ENCODE results near the gene SIPA1.

DNA sequence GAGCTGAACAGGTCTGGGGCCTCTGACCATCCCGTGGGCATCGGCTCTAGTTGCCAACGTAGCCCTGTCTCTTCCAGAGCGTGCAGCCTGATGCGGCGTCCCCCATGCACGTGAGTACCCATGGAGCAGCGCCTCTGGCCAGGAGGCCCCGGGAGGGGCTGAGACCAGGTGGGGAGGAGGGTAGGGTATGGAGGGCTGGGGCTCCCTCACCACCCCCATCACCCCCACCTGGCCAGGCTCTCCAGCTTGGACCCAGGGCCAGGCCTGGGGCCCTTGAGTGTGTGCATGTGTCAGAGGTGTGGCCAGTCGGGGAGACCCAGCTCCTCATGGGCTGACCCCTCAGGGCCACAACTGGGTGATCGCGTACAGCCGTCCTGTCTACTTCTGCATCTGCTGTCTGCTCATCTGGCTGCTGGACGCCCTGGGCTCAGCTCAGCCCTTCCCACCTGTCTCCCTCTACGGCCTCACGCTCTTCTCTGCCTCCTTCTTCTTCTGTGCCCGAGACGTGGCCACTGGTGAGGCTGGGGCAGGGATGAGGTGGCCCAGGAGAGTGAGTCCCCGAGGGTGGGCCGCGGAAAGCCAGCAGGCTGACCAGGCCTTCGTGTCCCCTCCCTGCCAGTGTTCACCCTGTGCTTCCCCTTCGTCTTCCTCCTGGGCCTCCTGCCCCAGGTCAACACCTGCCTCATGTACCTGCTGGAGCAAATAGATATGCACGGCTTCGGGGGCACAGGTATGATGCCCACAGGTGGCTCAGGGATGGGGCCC is 13.9 kb upstream of the SIPA1 start:
- no peak; the same call in 1 of the 2 replicates for TF ChIP-seq POLR2AphosphoS5 (IDR thresholded peaks at IDR 0.05; ENCODE audit: low read depth, low read length)
- no peak for TF ChIP-seq POLR2A (IDR thresholded peaks at IDR 0.05; ENCODE audit: low read depth, low read length)
- TF ChIP-seq TAF1 (IDR thresholded peaks at IDR 0.05; ENCODE audit: low read depth, low read length): no peak
